ENCODE data around the gene RETN.

The RETN gene

GRCh38 chr19:7657131-7657751, 11.6 kb upstream of the RETN start:
- in situ Hi-C loops (cut with MboI; ENCODE audit: low sequenced_read_pairs): no loop called here

DNA sequence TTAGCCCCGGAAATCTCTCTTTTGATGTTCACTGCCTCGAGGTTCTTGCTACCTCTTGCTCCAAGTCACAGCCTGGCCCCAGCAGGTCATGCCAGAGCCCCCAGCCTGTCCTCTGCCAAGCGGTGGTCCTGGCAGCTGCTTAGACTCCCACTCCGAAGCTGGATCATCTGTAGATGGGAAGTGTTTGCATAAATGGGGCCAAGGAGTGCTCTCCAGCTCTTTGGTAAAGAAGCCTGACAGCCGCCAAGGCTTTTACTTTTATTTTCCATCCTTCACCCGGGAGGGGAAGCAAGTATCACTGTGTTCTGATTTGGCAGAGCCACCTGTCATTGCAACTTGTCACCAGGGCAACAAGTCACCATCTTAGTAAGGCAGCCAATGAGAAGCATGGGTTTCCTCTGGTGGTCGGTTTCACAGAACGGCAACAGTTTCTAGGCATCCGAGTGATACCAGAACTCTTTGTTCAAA, 10.6 kb upstream of the RETN start:
- in situ Hi-C loops (cut with MboI; ENCODE audit: low sequenced_read_pairs): no loop called here

- in situ Hi-C loops (cut with MboI; ENCODE audit: low sequenced_read_pairs): no loop called here
Observed at GRCh38 chr19:7661744-7662538, 6.9 kb upstream of the RETN start.

- in situ Hi-C loops (cut with MboI; ENCODE audit: low sequenced_read_pairs): no loop called here
Observed at GRCh38 chr19:7662657-7663056, 6.2 kb upstream of the RETN start.

DNA sequence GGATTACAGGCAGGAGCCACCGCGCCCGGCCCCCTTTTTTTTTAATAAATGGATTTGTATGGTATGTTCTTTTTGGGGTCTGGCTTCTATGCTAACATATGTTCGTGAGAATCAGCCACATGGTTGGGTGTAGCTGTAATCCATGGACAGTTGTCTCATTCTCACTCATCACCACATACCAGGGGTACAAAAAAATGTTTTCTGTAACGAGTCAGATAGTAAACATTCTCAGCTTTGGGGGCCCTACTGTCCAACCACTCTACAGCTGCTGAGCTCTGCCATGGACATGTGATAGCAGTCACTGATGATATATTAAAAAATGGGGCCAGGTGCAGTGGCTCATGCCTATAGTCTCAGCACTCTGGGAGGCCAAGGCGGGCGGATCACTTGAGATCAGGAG, 5.1 kb upstream of the RETN start:
- in situ Hi-C loops (cut with MboI; ENCODE audit: low sequenced_read_pairs): no loop called here

DNA sequence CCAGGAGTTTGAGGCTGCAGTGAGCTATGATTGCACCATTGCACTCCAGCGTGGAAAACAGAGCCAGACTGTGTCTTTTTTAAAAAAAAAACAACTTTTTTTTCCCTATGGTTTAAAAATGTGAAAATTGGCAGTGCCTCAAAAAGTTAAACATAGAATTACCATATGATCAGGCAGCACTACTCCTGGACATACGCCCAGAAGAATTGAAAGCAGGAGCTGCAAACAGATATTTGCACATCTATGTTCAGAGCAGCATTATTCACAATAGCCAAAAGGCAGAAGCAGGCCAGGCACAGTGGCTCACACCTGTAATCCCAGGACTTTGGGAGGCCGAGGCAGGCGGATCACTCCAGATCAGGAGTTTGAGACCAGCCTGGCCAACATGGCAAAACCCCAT, 3.8 kb upstream of the RETN start:
- in situ Hi-C loops (cut with MboI; ENCODE audit: low sequenced_read_pairs): no loop called here

DNA sequence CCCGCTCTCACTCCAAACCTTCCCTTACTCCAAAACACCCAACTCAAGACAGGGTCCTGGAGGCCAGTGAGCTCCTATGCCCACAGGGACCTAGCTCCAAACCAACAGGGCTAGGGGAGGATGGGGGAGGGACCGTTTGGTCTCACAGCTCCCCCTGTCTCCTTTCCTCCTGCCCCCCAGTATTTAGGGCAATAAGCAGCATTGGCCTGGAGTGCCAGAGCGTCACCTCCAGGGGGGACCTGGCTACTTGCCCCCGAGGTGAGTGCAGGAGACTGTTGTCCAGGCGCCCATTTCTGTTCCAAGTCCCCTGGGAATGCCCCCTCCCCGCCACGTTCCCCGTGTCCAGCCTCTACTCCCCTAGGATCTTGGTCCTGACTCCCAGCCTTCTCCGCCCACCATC, 792 bp downstream of the RETN start:
- in situ Hi-C loops (cut with MboI; ENCODE audit: low sequenced_read_pairs): no loop called here

GRCh38 chr19:7670150-7670783, 1.4 kb downstream of the RETN start:
- in situ Hi-C loops (cut with MboI; ENCODE audit: low sequenced_read_pairs): no loop called here

GRCh38 chr19:7670790-7671189, 1.9 kb downstream of the RETN start:
- in situ Hi-C loops (cut with MboI; ENCODE audit: low sequenced_read_pairs): no loop called here

DNA sequence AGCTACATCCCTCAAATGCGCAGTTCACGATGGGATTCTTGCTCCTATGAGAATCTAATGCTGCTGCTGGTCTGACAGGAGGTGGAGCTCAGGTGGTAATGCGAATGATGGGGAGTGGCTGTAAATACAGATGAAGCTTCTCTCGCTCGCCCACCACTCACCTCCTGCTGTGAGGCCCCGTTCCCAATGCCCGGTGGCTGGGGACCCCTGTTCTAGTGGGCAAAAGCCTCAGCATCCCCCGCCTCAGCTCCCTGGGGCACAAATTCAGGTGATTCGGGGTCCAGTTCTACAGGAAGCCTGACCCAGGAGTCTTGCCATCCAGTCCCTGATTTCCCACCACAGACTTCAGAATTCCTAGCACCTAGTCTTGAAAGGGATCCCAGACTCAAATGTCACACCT, 3.7 kb downstream of the RETN start:
- in situ Hi-C loops (cut with MboI; ENCODE audit: low sequenced_read_pairs): no loop called here

DNA sequence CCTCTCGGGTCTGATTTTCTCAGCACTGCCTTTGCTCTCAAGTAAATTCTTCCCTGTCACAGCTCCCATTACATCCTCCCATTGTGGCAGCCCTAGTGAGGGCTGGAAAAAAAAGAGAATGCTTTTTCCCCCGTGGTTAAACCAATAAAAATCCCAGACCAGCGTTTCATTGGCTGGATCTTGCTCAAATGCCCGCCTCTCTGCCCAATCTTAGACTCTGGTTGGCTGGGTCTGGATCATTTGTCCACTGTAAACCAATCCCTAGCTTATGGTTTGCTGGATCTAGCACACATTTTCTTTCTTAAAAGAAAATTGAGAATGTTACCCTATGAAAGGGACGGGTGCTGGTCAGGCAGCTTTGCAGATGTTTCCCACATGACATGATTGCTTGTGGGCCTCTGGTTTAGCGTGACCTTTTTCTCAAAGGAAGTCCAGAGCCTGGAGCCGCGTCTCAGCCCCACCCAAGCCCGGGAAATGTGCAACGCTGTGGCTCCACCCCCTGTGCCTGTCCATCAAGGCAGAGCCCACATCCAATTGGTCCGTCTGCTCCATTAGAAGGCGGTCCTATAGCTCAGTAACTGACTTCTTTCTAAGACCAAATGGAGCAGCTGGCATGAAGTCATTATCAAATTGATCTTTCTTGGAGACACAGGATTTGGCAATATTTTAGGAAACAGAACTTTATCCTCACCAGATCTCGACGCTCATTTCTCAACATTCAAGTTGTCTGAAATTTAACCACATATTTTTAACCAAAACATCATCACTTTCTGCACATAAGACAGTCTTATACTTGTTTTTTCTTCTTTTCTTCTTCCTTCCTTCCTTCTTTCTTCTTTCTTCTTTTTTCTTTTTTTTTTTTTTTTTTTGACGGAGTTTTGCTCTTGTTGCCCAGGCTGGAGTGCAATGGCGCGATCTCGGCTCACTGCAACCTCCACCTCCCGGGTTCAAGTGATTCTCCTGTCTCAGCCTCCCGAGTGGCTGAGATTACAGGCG, 5.5 kb downstream of the RETN start:
- in situ Hi-C loops (cut with MboI; ENCODE audit: low sequenced_read_pairs): no loop called here

DNA sequence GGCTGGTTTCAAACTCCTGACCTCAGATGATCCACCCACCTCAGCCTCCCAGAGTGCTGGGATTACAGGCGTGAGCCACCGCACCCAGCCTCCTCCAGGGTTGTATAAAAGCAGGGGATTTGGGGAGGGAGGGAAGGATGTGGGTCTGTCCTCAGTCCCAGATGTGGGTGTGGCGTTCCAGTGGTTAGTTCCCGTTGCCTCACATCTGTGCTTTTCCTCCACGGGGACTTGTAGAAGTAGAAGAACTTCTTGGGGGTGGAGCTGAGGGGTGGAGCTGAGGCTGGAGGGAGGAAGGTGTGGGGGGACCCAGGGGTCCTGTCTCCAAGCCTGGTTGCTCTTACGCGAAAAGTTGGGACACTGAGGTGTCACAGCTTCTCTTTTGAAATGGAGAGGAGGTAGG, 7.5 kb downstream of the RETN start:
- in situ Hi-C loops (cut with MboI; ENCODE audit: low sequenced_read_pairs): no loop called here

- in situ Hi-C loops (cut with MboI; ENCODE audit: low sequenced_read_pairs): no loop called here
Observed at GRCh38 chr19:7676854-7677253, 8.0 kb downstream of the RETN start, which contains the start of gene MCEMP1. MCEMP1 (plus strand) TSS chr19:7677090; CDS start chr19:7677121, 31 bp downstream.

GRCh38 chr19:7677669-7678311, 8.9 kb downstream of the RETN start:
- in situ Hi-C loops (cut with MboI; ENCODE audit: low sequenced_read_pairs): no loop called here

GRCh38 chr19:7678971-7679751, 10.3 kb downstream of the RETN start:
- in situ Hi-C loops (cut with MboI; ENCODE audit: low sequenced_read_pairs): no loop called here

GRCh38 chr19:7679771-7680605, 11.1 kb downstream of the RETN start:
- in situ Hi-C loops (cut with MboI; ENCODE audit: low sequenced_read_pairs): loop anchor here (10.0 kb wide), 2 partner anchors 105 to 115 kb away; no protein-coding TSS in a partner anchor

GRCh38 chr19:7680606-7681339, 11.9 kb downstream of the RETN start, which contains the start of gene TRAPPC5:
TRAPPC5 (plus strand) TSS chr19:7680833; CDS start chr19:7682254, 1,421 bp downstream.
- in situ Hi-C loops (cut with MboI; ENCODE audit: low sequenced_read_pairs): loop anchor here (10.0 kb wide), 2 partner anchors 106 to 114 kb away; no protein-coding TSS in a partner anchor
